IMR-90 (cell line): Measurements from ENCODE around the gene STIL. TPM values are rescaled to one million over a fixed set of nuclear protein-coding genes. Genes with fewer than 3 reads are reported as not detected.
"Not testable (repeated sequence)": the region's sequence is repeated elsewhere in the genome, so short reads cannot be mapped to it uniquely, and the experiment has no call there.

ENCODE experiments used
- ATAC-seq: fragments of 200-7000 bp; cut with Tn5 transposase; 2 replicates; pipeline ENCODE4 v1.9.1; 2020; ENCODE audit warnings: low read depth, mild to moderate bottlenecking, moderate library complexity
- BruUV-seq: library from RNA; stranded (reverse); fragments of 400-500 nt; replicated peaks from 2 replicates; lab custom pipeline; 2021; lab: Mats Ljungman, UMichigan
- CTCF ChIA-PET: fragments of 300-600 bp; formaldehyde crosslinking; extraction: SDS; loops from one replicate; lab custom pipeline; 2021; ENCODE audit warnings: antibody characterized with exemption; lab: Yijun Ruan, JAX
- POLR2A ChIA-PET: fragments of 300-600 bp; sonication (Branson Sonifier 250); formaldehyde crosslinking; loops from one replicate; lab custom pipeline; 2022; ENCODE audit warnings: antibody characterized with exemption; ENCODE audit not compliant: unreplicated experiment; lab: Charles Lee
- DNase-seq: peaks from one replicate; pipeline ENCODE4 v3.0.0; 2013
- H2AFZ ChIP-seq: replicated peaks from 2 replicates; pipeline ENCODE3; 2013; ENCODE audit warnings: low read length, mild to moderate bottlenecking; ENCODE audit not compliant: poor library complexity
- H2AK5ac ChIP-seq: 2 replicates; pipeline ENCODE4 v1.6.1; 2013; ENCODE audit warnings: low read depth, low read length, inconsistent platforms
- H2AK9ac ChIP-seq: replicated peaks from 2 replicates; pipeline ENCODE3; 2013; ENCODE audit warnings: mild to moderate bottlenecking, low read depth, low read length, moderate library complexity; ENCODE audit not compliant: poor library complexity
- H2BK120ac ChIP-seq: 2 replicates; pipeline ENCODE4 v1.6.1; 2013; ENCODE audit warnings: low read depth, low read length, inconsistent platforms
- H2BK15ac ChIP-seq: 3 replicates; pipeline ENCODE4 v1.6.1; 2013; ENCODE audit warnings: low read depth, low read length, inconsistent platforms
- H2BK20ac ChIP-seq: 2 replicates; pipeline ENCODE4 v1.6.1; 2013; ENCODE audit warnings: low read depth, mild to moderate bottlenecking, inconsistent platforms, low read length, moderate library complexity
- H2BK5ac ChIP-seq: 2 replicates; pipeline ENCODE4 v1.6.1; 2013; ENCODE audit warnings: mild to moderate bottlenecking, low read depth, low read length, inconsistent platforms; ENCODE audit not compliant: poor library complexity, severe bottlenecking
- H3K14ac ChIP-seq: replicated peaks from 2 replicates; pipeline ENCODE4 v1.6.1; 2013; ENCODE audit warnings: low read depth, low read length, inconsistent platforms
- H3K18ac ChIP-seq: 2 replicates; pipeline ENCODE4 v1.6.1; 2013; ENCODE audit warnings: low read depth, low read length, control low read depth
- H3K23ac ChIP-seq: 2 replicates; pipeline ENCODE4 v1.6.1; 2013; ENCODE audit warnings: low read depth, low read length, inconsistent platforms
- H3K27ac ChIP-seq: 2 replicates; pipeline ENCODE4 v1.5.1; 2013; ENCODE audit warnings: mild to moderate bottlenecking, control low read depth, low read length; ENCODE audit not compliant: insufficient read depth
- H3K27me3 ChIP-seq: 2 replicates; pipeline ENCODE4 v1.6.1; 2013; ENCODE audit warnings: low read length; ENCODE audit not compliant: control insufficient read depth, insufficient read depth
- H3K36me3 ChIP-seq: 2 replicates; pipeline ENCODE4 v1.6.1; 2013; ENCODE audit warnings: low read length, mixed read lengths; ENCODE audit not compliant: control insufficient read depth, insufficient read depth
- H3K4ac ChIP-seq: 2 replicates; pipeline ENCODE4 v1.6.1; 2013; ENCODE audit warnings: low read depth, low read length, inconsistent platforms
- H3K4me1 ChIP-seq: 2 replicates; pipeline ENCODE4 v1.6.1; 2013; ENCODE audit warnings: low read length, mixed read lengths; ENCODE audit not compliant: control insufficient read depth, insufficient read depth
- H3K4me2 ChIP-seq: 2 replicates; pipeline ENCODE4 v1.6.1; 2013; ENCODE audit warnings: low read depth, mild to moderate bottlenecking, control low read depth, low read length, moderate library complexity
- H3K4me3 ChIP-seq: 2 replicates; pipeline ENCODE4 v1.5.1; 2013; ENCODE audit warnings: low read depth, mild to moderate bottlenecking, control low read depth, low read length, moderate library complexity; ENCODE audit not compliant: insufficient read depth
- H3K56ac ChIP-seq: 2 replicates; pipeline ENCODE4 v1.6.1; 2013; ENCODE audit warnings: low read length, inconsistent platforms; ENCODE audit not compliant: insufficient read depth; ENCODE audit errors: extremely low read depth
- H3K79me1 ChIP-seq, 2 experiments: 2 replicates each; pipeline ENCODE4 v1.6.1; 2013; ENCODE audit warnings: low read length in 2 of 2, inconsistent platforms in 1 of 2, low read depth in 1 of 2
- H3K9ac ChIP-seq: 2 replicates; pipeline ENCODE4 v1.6.1; 2013; ENCODE audit warnings: low read depth, low read length, control low read depth
- H3K9me1 ChIP-seq: 2 replicates; pipeline ENCODE4 v1.6.1; 2013; ENCODE audit warnings: low read length, inconsistent platforms; ENCODE audit not compliant: insufficient read depth
- H3K9me3 ChIP-seq: 2 replicates; pipeline ENCODE4 v1.6.1; 2013; ENCODE audit warnings: low read length; ENCODE audit not compliant: control insufficient read depth, insufficient read depth
- H4K20me1 ChIP-seq: 2 replicates; pipeline ENCODE4 v1.6.1; 2013; ENCODE audit warnings: low read length, inconsistent platforms; ENCODE audit not compliant: insufficient read depth
- H4K5ac ChIP-seq: 2 replicates; pipeline ENCODE4 v1.6.1; 2013; ENCODE audit warnings: mild to moderate bottlenecking, low read depth, low read length, control low read depth
- H4K8ac ChIP-seq, 2 experiments: 2 replicates each; pipeline ENCODE4 v1.6.1; 2013; ENCODE audit warnings: low read depth in 2 of 2, low read length in 2 of 2, control low read depth in 1 of 2, inconsistent platforms in 1 of 2
- H4K91ac ChIP-seq: 2 replicates; pipeline ENCODE4 v1.6.1; 2013; ENCODE audit warnings: low read depth, low read length, inconsistent platforms; ENCODE audit not compliant: insufficient read depth
- FOS ChIP-seq: fragments of 150-350 bp; IDR thresholded peaks from 2 replicates; pipeline ENCODE4 v1.6.1; 2016; ENCODE audit warnings: low read depth, low read length
- WGBS, 2 experiments: methylation state at CpG; one replicate each; pipeline versions ENCODE4 v1.1.5 to v1.1.7; 2013; ENCODE audit warnings: missing lambda C conversion rate in 2 of 2; ENCODE audit not compliant: insufficient read length in 1 of 2; ENCODE audit errors: extremely low coverage in 2 of 2; 5-methylcytosine and 5-hydroxymethylcytosine counted together
- dilution Hi-C: fragments of 300-500 bp; cut with HindIII; formaldehyde crosslinking; loops from one replicate; pipeline ENCODE4 v1.14.3; 2018; ENCODE audit warnings: low sequenced_read_pairs; ENCODE audit not compliant: unreplicated experiment
- in situ Hi-C: fragments of 300-500 bp; cut with MboI; formaldehyde crosslinking; loops from 3 replicates; pipeline ENCODE4 v1.14.3; 2019; ENCODE audit warnings: low sequenced_read_pairs, inconsistent platforms, mixed read lengths
- intact Hi-C: fragments of 100-400 bp; cut with micrococcal nuclease; formaldehyde crosslinking; loops from 2 replicates; pipeline ENCODE4 v1.10.0; 2022
- polyA plus RNA-seq, 3 experiments: library from polyadenylated mRNA; depleted of rRNA; stranded (reverse); fragments of >200 nt; gene quantifications; 2 replicates each; pipeline ENCODE4 v1.2.3, GENCODE V29; 2012; ENCODE audit warnings: low replicate concordance in 1 of 3
- total RNA-seq: library from RNA; depleted of rRNA; stranded (reverse); fragments of >200 nt; gene quantifications from 2 replicates; pipeline ENCODE4 v1.2.3, GENCODE V29; 2012

STIL gene
- total and polyA plus RNA-seq, 2 of the 4 experiments (the other 2 are of a cell fraction) = 6.8 to 17.2 TPM

DNA sequence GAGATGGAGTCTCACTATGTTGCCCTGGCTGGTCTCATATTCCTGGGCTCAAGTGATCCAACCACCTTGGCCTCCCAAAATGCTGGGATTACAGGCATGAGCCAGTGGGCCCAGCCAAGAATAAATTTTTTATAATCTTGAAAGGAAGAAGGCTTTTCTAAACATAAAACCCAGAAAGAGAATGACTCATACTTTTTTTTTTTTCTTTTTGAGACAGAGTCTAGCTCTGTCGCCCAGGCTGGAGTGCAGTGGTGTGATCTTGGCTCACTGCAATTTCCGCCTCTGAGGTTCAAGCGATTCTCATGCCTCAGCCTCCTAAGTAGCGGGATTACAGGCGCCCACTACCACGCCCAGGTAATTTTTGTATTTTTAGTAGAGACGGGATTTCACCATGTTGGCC, 38.1 kb downstream of the STIL start:
- BruUV-seq, H2AK5ac ChIP-seq, H3K4ac ChIP-seq, H3K9me3 ChIP-seq, in situ Hi-C loops, H3K4me2 ChIP-seq, intact Hi-C loops, H3K14ac ChIP-seq, H3K9ac ChIP-seq, H3K18ac ChIP-seq, H2BK20ac ChIP-seq, H2AK9ac ChIP-seq, H4K5ac ChIP-seq, H4K91ac ChIP-seq, H3K23ac ChIP-seq, H3K56ac ChIP-seq, H2AFZ ChIP-seq, H4K8ac ChIP-seq, H3K4me3 ChIP-seq, H2BK5ac ChIP-seq, dilution Hi-C loops, H4K20me1 ChIP-seq, H2BK120ac ChIP-seq, H3K27me3 ChIP-seq, H3K4me1 ChIP-seq, H3K9me1 ChIP-seq, H3K36me3 ChIP-seq, H2BK15ac ChIP-seq: not testable (repeated sequence)
- DNase-seq (peak; percentile 38), ATAC-seq (peak; percentile 77)
- POLR2A ChIA-PET = interaction anchor here (0.9 to 1.1 kb wide), 2 partner anchors 13 to 38 kb away, joined by 3 read pairs; partner anchors contain the start of gene STIL
- CTCF ChIA-PET = interaction anchor here (0.6 to 1.5 kb wide), 2 partner anchors 13 to 550 kb away, joined by 4 read pairs; no protein-coding TSS in a partner anchor
- TF ChIP-seq FOS = 0 out of 2 replicates have a peak, but pooled peaks have one; percentile 13
- Histone ChIP-seq H3K27ac (peak overlapping the region; percentile 29; the same call in 1 of the 2 replicates), H3K79me1 (peaks cover 20% of the 10 kb centered on the region in 2 experiments)
- no CpG with 5 or more reads among the region's 7 CpGs for WGBS, 2 experiments

DNA sequence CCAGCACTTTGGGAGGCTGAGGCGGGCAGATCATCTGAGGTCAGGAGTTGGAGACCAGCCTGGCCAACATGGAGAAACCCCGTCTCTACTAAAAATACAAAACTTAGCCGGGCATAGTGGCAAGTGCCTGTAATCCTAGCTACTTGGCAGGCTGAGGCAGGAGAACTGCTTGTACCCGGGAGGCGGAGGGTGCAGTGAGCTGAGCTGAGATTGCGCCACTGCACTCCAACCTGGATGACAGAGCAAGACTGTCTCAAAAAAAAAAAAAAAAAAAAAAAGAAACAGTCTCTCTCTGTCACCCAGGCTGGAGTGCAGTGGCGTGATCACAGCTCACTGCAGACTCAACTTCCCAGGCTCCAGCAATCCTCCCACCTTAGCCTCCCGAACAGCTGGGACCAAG, 48.4 kb downstream of the STIL start:
- H3K4me2 ChIP-seq, H2BK5ac ChIP-seq, H3K4me3 ChIP-seq, H3K9me1 ChIP-seq, H3K9ac ChIP-seq, H3K36me3 ChIP-seq, H3K56ac ChIP-seq, H4K91ac ChIP-seq, H2BK120ac ChIP-seq, H3K23ac ChIP-seq, ATAC-seq, H2BK15ac ChIP-seq, H3K27ac ChIP-seq, H4K8ac ChIP-seq, H2AK5ac ChIP-seq, H3K4me1 ChIP-seq, H3K18ac ChIP-seq, H3K14ac ChIP-seq, H2AFZ ChIP-seq, H2BK20ac ChIP-seq, H4K20me1 ChIP-seq, H4K5ac ChIP-seq, BruUV-seq, dilution Hi-C loops, H3K4ac ChIP-seq, H3K27me3 ChIP-seq, H3K79me1 ChIP-seq, H2AK9ac ChIP-seq, CTCF ChIA-PET, H3K9me3 ChIP-seq, intact Hi-C loops, POLR2A ChIA-PET, DNase-seq, in situ Hi-C loops: not testable (repeated sequence)
- 93% methylated on average over 2 of the region's 8 CpGs; no CpG with 5 or more reads in 1 of the 2 experiments for WGBS, 2 experiments
